Fibroblast of skin of right quadriceps (primary cell): Measurements from ENCODE around the gene VPS13D.
"Not testable (repeated sequence)": the region's sequence is repeated elsewhere in the genome, so short reads cannot be mapped to it uniquely, and the experiment has no call there.

ENCODE experiments used
- DNase-seq: peaks from one replicate; pipeline ENCODE4 v3.0.0-alpha.2; 2013

Gene VPS13D

DNA sequence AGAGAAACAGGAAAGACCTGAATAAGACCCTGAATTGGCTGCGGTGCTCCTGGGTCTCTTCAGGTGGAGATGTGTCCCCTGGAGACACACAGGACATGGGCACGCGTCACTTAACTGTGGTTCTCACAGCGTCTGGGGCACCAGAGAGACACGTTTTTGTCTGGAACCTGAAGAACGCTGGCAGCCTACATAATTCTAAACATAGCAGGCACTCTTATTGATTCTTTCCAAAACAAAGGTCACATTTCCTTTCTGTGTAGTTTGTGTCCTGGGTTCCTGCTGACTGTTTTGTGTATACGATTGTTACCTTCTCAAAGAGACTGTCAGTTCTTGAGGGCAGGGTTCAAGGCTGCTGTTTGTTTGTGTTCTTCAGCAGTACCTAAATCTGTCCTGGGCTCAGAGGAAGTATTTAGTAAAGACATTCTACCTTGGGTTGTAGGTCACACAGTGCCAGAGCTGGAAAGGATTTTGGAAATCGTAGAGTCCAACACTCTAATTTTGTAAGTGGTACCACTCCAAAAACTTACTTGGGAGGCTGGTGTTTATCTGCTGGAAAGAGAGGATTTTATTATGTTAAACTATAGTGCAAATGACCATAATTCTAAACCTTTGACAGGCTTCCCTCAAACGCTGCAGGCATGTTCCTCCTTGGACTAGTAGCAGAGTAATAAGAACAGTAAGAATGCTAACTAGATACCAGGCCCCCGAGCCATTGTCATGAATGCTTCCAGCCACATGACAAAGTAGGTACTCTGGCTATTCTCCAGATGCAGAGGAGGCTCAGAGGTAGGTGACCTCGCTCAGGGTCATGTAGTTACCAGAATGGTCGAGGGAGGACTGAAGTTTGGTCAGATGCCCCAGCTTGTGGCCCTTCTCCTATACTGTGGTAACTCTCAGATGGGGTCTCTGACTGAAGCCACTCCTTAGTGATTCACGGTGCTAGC is 223.8 kb downstream of the VPS13D start:
- no peak for DNase-seq

DNA sequence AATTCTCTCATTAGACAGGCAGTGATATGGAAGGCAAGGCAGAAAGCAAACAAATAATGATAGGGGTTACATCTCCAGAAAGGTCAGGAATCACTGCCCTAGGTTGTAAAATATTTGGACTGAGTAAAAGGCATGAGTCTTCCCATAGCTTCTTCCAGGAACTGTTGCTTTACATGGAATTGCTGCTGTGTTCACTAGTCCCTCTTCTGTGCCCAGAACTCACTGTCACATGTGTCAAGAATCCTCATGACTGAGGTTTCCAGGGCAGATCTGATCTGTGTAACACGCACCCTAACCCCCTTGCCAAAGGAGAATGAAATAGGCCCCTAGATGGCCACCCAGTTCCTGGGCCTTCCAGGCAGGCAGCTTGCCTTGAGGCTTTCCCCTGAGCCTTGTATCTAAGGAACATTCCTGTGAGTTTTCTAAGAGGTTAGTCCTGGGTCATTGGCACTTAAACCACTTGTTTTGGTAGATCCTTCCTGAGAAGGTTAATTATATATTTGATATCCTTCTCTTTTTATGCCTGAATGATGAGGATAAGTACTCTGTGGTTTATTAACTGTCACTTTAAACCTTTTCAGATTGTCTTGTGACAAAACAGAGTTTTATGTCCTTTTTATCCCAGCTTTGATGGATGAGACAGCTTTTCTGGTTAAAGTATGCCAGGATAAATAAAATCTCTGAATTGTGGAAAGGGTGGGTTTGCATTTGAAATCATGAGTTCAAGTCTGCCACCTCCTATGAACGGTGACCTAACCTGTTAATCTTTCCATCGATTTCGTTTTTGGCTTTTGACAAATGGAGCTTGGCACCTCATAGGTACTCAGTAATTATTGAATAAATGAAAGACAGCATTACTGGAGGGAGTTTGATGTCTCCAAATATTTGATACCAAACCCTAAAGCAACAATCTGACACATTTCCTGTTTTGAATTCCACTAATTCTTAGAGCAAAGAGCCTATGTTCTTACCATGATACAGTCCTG is 224.9 kb downstream of the VPS13D start:
- DNase-seq = peak; percentile 76

DNA sequence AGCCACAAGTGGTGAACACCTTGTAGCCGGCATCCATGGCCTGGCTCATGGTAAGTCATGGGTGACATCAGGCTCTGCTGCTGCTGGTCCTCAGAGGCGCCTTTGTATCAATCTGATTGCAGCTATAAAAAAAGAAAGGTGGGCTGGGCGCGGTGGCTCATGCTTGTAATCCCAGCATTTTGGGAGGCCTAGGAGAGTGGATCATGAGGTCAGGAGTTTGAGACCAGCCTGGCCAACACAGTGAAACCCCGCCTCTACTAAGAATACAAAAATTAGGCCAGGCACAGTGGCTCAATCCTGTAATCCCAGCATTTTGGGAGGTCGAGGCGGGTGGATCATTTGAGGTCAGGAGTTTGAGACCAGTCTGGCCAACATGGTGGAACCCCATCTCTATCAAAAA is 226.3 kb downstream of the VPS13D start:
- not testable (repeated sequence) for DNase-seq

DNA sequence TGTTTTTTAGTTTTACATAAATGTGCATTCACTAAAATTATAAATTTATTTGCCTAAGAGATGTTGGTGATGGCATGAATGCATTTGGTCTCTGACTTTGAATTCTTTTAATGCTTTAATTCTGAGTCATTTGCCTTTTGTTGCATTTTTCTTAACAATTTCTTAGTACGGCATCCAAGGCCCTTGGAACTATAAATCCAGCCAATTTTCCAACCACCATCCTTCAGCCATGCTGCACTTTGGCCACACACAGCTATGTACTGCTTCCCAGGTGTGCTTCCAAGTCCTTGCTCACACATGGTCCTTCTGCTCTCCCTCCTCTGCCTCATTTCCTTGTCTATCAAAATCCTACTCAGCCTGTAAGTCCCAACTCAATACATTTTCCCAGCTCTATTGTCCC is 227.1 kb downstream of the VPS13D start:
- DNase-seq = peak; percentile 86

DNA sequence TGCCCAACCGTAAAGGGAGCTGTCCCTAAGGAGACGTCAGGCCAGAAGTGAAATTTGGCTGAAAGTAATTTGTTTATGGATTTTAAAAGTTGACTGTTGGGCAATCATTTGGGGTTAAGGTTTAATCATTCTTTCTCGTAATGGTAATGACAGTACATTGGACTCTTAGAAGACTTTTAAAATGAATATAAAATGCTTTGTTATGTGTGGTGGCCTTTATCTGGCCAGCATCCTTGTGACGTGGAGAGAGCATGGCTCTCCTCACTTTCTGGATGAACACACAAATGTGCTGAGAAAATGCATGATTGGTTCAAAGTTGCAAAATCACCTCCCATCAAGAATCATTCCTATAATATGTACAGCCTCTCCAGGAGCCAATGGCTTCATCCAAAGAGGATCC is 227.9 kb downstream of the VPS13D start:
- no peak for DNase-seq

DNA sequence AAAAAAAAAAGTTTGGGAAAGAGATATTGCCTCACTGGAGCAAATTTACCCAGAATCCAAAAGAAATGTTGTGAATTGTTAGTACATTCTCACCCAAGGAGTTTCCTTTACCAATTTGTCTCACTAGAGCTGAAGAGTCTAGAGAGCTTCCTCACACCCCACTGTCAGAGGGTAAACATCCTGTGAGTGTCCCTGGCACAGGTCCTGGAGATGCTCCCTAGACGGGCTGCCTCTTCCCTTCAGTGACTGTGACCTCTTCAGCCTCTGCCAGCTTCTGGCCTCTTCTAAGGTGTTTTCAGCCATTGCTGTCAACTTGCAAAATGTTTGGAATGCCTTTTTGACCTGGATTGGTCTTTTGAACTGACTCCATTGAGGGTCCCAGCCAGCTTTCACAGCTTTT is 228.7 kb downstream of the VPS13D start:
- DNase-seq = no peak

DNA sequence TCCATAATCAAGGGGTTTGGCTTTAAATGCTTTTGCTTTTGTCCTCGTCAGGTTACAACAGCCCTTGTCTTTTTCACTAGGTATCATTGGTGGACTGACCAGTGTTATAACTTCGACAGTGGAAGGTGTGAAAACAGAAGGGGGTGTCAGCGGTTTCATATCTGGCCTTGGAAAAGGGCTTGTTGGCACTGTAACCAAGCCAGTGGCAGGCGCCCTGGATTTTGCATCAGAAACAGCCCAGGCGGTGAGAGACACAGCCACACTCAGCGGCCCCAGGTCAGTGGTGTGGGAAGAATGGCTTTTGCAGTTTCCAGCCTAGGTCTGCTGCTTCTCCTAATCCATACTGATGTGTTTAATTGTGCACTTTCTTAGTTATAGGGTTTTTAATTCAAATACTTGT is 230.3 kb downstream of the VPS13D start:
- DNase-seq = no peak

DNA sequence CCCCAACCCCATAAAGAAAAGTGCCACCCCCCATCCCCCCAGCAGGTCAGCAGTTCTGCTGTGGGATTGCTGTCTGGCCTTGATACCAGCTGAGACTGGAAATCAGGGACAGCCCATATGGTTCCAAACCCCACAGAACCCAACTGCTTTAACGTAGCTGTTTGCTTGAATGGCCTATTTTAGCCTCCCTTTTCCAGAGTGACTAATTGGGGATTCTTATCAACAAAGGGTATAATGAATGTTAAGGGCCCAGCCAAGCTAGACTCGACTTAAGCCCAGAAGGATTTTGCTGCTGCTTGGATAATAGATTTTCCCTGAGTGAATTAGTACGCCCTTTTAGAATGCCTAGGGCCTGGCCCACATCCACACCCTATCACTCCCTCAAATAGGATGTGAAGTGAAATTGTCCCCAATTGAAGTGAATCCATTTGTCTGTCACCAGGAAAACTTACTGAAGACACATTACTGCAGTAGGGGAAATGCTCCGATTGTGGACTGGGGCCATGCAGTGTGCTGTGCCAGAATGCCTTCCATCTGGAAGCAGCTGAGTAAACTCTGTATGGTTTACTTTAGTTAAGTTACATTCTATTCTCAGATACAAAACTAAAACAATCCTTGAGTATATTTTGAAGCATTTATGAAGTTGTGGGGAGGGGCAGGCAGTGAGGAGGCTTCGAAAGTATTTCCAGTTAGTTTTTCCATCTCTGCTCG is 231.2 kb downstream of the VPS13D start:
- peak; percentile 54 for DNase-seq

DNA sequence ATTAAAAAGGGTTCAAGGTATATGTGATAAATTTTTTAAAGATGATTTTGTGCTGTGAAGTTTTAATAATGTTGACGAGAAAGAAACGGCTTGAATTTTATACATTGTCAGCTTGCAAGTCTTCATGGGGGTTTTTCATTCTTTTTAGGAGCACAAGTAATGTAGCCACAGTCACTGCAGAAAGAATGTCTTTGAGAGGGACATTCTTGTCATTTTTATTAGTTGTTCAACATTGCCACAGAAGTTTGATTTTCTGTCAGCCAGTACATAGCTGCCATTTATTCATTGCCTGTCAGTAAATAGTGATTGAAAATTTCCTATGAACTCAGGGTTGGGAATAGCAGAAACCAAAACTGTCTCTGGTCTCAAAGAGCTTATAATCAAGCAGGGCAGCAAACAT is 231.9 kb downstream of the VPS13D start:
- DNase-seq = peak; percentile 44

DNA sequence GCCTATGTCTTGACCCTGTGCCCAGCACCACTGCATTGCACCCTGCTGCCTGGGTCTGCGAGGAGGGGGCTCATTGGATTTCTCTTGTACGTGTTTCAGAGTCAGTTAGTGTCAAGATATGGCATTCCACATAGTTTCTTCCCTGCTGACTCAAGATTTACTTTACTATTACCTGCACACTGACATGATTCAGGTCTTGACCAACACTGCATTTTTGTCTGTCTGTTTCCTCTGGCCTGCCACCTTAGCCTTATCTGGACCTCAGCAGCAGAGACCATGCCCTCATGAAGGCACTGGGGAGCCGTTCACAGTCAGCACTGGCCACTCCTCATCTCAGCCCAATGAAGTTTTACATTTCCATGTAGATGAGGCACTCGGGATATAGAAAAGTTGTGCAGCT is 232.8 kb downstream of the VPS13D start:
- DNase-seq = no peak

DNA sequence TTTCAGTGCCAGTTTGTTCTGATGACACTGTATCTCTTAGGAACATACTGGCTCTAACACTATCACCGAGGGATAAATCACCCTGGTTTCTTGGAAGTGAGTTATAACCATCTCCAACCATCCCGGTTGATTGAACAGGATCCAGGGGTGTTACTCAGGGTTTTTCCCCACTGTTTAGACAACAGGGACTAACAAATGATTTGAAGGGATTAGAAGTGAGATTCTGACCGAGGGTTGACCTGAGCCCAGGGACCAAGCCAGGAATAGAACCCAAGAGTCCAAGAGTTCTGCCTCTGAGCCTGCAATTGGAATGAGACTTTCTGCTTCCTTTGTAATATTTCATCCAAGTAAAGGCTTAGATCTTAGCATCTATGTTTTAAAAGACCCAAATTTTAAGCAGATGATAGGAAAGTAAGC is 234.2 kb downstream of the VPS13D start:
- DNase-seq = no peak

DNA sequence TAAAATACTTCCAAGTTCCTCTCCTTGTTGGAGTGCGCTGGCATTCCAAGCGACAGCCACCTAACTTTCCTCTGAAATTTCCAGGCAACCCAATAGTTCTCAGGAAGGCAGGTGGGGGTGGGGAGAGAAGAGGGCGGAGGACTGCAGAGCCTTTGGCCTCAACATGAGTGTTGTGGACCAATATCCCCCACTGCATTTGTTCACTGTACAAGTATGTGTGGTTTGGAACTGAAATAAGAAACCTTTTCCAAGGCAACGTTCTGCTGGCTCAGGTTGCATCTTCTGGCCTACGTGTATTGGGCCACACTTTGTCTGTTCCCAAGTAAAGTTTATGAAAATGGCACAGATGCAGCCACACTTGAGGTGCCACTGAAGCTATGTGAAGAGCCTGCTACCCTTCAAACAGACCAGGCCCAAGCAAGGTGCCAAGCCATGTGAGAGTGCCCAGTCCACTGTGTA is 234.8 kb downstream of the VPS13D start:
- peak; percentile 95 for DNase-seq

DNA sequence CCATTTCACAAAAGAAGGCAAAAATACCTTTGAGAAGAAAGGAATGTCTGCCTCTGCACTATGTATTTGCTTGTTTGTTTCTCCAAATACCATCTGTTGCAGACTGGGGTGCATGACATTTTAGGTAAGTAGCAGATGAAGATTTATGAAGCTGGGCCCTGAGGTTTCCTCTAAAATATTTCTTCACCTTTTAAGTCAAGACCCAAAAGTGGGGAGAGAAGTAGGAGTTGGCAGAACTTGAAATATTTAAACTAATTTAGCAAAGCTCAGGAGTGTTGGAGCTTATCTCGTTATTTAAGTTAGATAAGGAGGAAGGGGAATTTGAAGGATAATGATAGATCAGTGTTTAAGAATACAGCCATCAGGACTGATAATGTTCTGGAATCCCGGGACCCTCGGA is 235.3 kb downstream of the VPS13D start:
- DNase-seq = no peak

DNA sequence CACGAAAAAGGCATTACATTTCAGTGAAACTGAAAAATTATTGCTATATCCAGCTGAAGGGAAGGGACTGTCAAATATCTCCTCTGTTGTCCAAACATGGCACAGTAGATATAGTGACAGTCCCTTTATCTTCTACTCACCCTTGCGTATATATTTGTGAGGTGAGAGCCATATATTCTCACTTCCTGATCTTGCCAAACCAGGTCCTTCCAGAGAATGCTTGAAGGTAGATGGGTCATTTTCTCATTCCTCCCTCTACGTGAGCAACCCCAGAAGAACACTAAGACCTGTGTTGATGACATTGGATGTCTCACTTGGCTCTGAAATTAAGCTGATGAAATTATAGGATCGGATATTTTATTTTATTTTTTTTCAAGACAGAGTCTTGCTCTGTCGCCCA is 237.0 kb downstream of the VPS13D start:
- DNase-seq = no peak

DNA sequence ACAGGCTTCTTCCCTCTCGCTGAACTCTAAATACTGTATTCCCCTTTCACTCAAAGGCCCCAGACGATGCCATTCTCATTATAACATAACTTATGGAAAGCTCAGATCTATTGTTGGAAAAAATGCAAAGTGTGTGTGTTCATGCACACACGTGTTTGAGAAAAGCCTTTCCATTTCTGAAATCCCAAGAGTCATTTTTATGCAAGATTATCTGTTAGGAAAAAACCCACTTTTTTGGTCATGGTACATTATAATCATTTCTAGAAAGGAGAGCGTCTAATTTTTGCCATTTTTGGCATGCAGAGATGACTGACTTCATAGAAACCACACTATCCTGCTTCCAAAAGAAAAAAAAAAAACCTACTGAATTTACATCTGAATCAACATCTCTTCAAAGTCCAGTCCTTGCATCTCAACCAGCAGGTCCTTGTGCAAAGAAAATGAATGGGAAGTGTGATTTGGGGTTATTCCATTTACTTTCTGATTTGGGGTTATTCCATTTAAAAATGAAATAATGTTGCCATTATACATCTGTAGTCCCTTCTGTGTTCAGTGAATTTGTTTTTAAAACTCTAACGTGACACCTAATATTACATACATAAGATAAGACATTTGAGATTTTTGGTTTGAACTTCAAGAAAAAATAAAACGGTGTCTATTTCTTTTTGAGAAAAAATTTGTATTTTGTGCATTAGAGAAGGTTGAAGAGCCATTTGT is 237.9 kb downstream of the VPS13D start:
- DNase-seq = peak; percentile 68

DNA sequence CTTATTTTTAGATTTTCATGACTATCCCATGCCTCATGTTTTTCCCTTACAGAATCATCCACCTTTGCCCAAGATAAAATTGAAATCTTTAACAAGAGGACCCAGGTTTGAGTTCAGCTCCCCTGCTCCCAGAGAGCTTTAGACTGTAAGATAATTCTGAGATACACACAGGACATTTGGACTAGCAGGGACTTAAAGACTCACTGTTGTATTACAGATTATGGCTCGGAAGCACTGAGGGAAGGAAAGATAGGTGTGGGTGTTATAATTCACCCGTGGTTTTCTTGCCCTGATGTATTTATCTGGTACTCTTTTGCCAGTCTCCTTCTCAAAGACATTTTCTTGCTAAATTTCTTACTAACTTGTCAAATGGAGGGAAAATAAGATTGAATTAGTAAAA is 238.5 kb downstream of the VPS13D start:
- no peak for DNase-seq

DNA sequence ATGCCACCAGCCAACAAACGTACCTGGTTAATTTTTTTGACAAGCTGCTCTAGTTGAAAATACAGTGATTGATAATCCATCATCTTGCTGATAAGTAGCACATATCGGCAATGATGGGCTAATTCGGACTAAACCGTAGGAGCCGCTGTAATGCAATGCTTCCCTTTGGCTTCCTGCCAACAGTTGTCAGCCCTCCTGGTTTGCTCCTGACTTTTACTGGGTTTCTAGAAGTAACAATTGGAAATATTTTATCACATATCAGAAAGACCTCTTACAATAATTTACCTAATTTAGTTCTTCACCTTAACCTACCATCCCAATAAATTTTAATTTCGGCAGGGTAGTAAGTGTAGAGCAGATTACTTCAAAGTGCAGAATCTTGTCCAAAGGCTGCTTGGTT is 239.7 kb downstream of the VPS13D start:
- no peak for DNase-seq

DNA sequence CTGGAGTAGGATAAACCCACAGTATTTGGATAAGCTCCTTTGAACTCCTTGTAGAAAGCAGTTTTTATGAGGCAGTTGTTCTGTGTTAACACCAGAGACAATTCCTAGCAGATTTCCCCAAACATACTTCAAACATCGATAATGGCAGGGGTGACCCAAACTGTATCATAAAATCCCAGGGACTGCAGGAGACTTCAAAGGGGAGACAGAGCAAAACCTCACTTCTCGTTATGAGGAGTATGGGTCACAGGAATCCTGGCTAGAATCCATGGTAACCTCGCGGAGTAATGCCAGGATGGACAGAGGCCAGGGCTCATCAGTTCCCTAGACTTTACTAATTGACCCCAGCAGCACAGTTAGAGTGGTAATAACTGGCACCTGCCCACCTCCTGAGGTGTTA is 240.2 kb downstream of the VPS13D start:
- no peak for DNase-seq

DNA sequence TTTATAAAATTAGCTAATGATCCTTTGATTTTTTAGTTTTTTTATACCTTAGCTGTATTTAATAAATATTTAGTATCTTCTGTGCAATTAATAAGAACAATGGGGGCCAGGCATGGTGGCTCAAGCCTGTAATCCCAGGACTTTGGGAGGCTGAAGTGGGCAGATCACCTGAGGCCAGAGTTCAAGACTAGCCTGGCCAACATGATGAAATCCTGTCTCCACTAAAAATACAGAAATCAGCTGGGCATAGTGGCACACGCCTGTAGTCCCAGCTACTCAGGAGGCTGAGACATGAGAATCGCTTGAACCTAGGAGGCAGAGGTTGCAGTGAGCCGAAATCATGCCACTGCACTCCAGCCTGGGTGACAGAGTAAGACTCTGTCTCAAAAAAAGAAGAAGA is 241.1 kb downstream of the VPS13D start:
- DNase-seq = not testable (repeated sequence)

DNA sequence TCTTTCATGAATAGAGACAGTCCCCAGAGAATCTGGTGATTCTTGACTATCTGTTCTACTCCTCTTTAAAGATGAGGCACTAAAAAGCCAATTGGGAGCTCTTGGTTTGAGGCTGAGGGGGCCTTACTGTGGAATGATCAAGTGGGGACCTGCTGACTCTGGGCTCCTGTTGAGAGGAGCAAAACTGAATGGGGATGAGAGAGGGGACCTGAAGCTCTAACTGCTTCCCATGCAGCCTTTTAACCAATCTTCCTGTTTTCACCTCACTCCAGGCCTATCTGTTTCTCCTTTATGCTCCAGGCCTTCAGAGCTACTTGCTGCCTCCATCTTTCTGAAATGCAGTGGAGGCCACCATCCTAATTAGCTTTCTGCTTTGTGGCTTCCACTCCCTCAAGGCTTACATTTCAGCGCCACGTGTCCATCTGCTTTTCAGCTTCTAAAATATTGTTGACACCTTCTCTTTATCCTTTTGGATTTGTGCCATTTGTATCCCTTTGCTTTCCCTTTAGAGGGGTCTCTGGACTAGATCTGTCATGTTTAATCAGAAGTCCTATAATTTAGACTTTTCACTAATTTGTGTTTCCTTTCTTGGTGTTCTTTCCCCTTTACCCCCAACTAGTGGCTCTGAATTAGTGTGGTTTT is 242.4 kb downstream of the VPS13D start:
- no peak for DNase-seq

DNA sequence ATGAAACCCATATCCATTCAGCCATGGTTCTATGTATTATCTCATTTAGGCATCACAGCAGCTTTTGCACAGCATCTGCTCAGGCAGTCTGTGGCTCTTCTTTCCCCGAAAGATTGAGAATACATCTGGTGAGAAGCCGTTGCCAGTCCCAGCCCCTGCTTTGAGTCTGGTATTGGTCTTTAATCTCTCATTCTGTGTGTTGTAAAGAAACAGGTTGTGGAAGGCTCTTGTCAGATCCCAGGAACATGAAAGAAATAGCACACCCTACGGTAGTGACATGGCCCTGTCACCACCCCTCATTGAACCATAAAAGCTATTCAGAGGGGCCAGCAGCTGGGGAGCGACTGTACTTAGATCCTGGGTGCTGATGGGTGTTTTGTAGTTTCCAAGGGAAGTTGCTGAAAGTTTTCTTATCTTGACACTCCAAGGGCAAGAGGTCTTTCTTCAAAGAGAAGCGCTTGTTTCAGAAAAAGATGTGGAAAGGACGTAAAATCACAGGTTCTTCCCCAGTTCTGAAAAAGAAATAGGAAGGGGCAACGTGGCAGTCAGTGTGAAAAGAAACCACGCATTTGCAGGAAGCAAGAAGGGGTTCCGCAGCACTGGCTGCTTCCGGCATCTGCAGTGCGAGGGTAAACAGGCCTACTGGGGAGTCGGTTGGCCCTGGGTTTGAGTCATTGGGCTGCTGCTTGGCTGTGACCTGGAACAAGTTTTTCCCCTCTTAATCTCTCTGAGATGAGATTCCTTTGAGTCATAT is 243.1 kb downstream of the VPS13D start:
- DNase-seq = peak; percentile 50
